Endodermal cell (in vitro differentiated cells): ENCODE measurements around the gene GPR18. TPM values are rescaled to one million over a fixed set of nuclear protein-coding genes. Genes with fewer than 3 reads are reported as not detected.

Source experiments
- DNase-seq: peaks from one replicate; pipeline ENCODE4 v3.0.0-alpha.2; 2017
- H3K27ac ChIP-seq: 2 replicates; pipeline ENCODE4 v1.5.1; 2013; ENCODE audit warnings: mild to moderate bottlenecking, low read depth, low read length, moderate library complexity
- H3K27me3 ChIP-seq: 2 replicates; pipeline ENCODE4 v1.6.1; 2013; ENCODE audit warnings: mild to moderate bottlenecking, low read length, moderate library complexity; ENCODE audit not compliant: insufficient read depth, control insufficient read depth, poor library complexity, severe bottlenecking
- H3K36me3 ChIP-seq: 2 replicates; pipeline ENCODE4 v1.7.0; 2013; ENCODE audit warnings: mild to moderate bottlenecking, low read length, moderate library complexity; ENCODE audit not compliant: control insufficient read depth, insufficient read depth
- H3K4me1 ChIP-seq: one replicate; pipeline ENCODE4 v1.7.0; 2013; ENCODE audit warnings: low read length; ENCODE audit not compliant: control insufficient read depth, insufficient read depth
- H3K4me3 ChIP-seq: 2 replicates; pipeline ENCODE4 v1.5.1; 2013; ENCODE audit warnings: mild to moderate bottlenecking, low read length, moderate library complexity
- H3K9ac ChIP-seq: 2 replicates; pipeline ENCODE4 v1.6.1; 2013; ENCODE audit warnings: mild to moderate bottlenecking, low read length, moderate library complexity; ENCODE audit not compliant: poor library complexity, severe bottlenecking; ENCODE audit errors: extremely low read depth
- H3K9me3 ChIP-seq: 2 replicates; pipeline ENCODE4 v1.6.1; 2013; ENCODE audit warnings: mild to moderate bottlenecking, low read length, moderate library complexity; ENCODE audit not compliant: control insufficient read depth
- H3K27ac Mint-ChIP-seq: 2 replicates; pipeline ENCODE4 v1.8.0; 2020; ENCODE audit warnings: mixed read lengths
- H3K27me3 Mint-ChIP-seq: 2 replicates; pipeline ENCODE4 v1.8.0; 2021; ENCODE audit warnings: mild to moderate bottlenecking, mixed read lengths; ENCODE audit not compliant: insufficient read depth
- H3K36me3 Mint-ChIP-seq: 2 replicates; pipeline ENCODE4 v1.8.0; 2020; ENCODE audit warnings: low read depth, mixed read lengths
- H3K4me1 Mint-ChIP-seq: 2 replicates; pipeline ENCODE4 v1.8.0; 2020; ENCODE audit warnings: mixed read lengths
- H3K4me3 Mint-ChIP-seq: 2 replicates; pipeline ENCODE4 v1.8.0; 2020; ENCODE audit warnings: mild to moderate bottlenecking, moderate library complexity, mixed read lengths
- H3K9me3 Mint-ChIP-seq: 2 replicates; pipeline ENCODE4 v1.8.0; 2020; ENCODE audit warnings: mild to moderate bottlenecking, mixed read lengths
- CTCF ChIP-seq: fragments of 200-600 bp; sonication (generic); conservative IDR thresholded peaks from 2 replicates; pipeline ENCODE4 v1.5.0; 2021; ENCODE audit warnings: antibody characterized with exemption, mild to moderate bottlenecking
- WGBS, 2 experiments: methylation state at CpG; one replicate each; pipeline versions ENCODE4 v1.1.5 to v1.1.7; 2013; ENCODE audit warnings: missing lambda C conversion rate in 2 of 2, mixed read lengths in 1 of 2; ENCODE audit not compliant: insufficient coverage in 1 of 2, insufficient read length in 1 of 2; 5-methylcytosine and 5-hydroxymethylcytosine counted together
- total RNA-seq, 2 donors: library from RNA; stranded (reverse); fragmentation: NEBNext Ultra II Directional in 1 of 2; extraction: Animal tissue kit (Norgen Biotek cat#: 25700) in 1 of 2; gene quantifications; 2 replicates in 1 of 2; 3 replicates in 1 of 2; pipeline ENCODE4 v1.2.1, GENCODE V29; 2021

Gene GPR18
- total RNA-seq, 2 donors from 2014 or later: not detected

- no peaks in the 10 kb centered on the region for H3K9me3 ChIP-seq
- WGBS, 2 experiments: 95 to 97% methylated on average over 7 to 13 of the region's 15 CpGs
- Mint-ChIP-seq H3K27me3 (no peaks in the 10 kb centered on the region), H3K4me3 (no peak overlapping the region), H3K27ac (no peak overlapping the region), H3K36me3 (peaks cover 11% of the 10 kb centered on the region), H3K4me1 (peaks cover 8% of the 10 kb centered on the region), H3K9me3 (peaks cover 1% of the 10 kb centered on the region)
- no peak overlapping the region for H3K9ac ChIP-seq
- H3K4me1 ChIP-seq: no peaks in the 10 kb centered on the region
- H3K4me3 ChIP-seq: no peak overlapping the region
- TF ChIP-seq CTCF: no peak
- no peaks in the 10 kb centered on the region for H3K27me3 ChIP-seq
- no peaks in the 10 kb centered on the region for H3K36me3 ChIP-seq
- no peak overlapping the region for H3K27ac ChIP-seq
- no peak for DNase-seq
These were observed 30.1 kb downstream of the GPR18 start for GRCh38 chr13:99227909-99228688.

GRCh38 chr13:99227331-99227900 lies 30.8 kb downstream of the GPR18 start:
- no peak overlapping the region for H3K4me3 ChIP-seq
- H3K27ac ChIP-seq: no peak overlapping the region
- H3K9ac ChIP-seq: no peak overlapping the region
- DNase-seq: no peak
- H3K9me3 Mint-ChIP-seq: peaks cover 4% of the 10 kb centered on the region
- no peaks in the 10 kb centered on the region for H3K9me3 ChIP-seq
- H3K36me3 Mint-ChIP-seq: peaks cover 13% of the 10 kb centered on the region
- H3K36me3 ChIP-seq: no peaks in the 10 kb centered on the region
- peaks cover 8% of the 10 kb centered on the region for H3K4me1 Mint-ChIP-seq
- no peak overlapping the region for H3K4me3 Mint-ChIP-seq
- no peak overlapping the region for H3K27ac Mint-ChIP-seq
- no peak for TF ChIP-seq CTCF
- H3K27me3 Mint-ChIP-seq: no peaks in the 10 kb centered on the region
- H3K4me1 ChIP-seq: no peaks in the 10 kb centered on the region
- 96 to 100% methylated on average over 5 to 6 of the region's 6 CpGs for WGBS, 2 experiments
- no peaks in the 10 kb centered on the region for H3K27me3 ChIP-seq

GRCh38 chr13:99226513-99226912 lies 31.7 kb downstream of the GPR18 start:
- H3K9ac ChIP-seq: no peak overlapping the region
- H3K4me3 ChIP-seq: no peak overlapping the region
- peaks cover 4% of the 10 kb centered on the region for H3K9me3 Mint-ChIP-seq
- H3K27me3 Mint-ChIP-seq: no peaks in the 10 kb centered on the region
- no peaks in the 10 kb centered on the region for H3K27me3 ChIP-seq
- no peaks in the 10 kb centered on the region for H3K9me3 ChIP-seq
- no peak overlapping the region for H3K4me3 Mint-ChIP-seq
- peaks cover 6% of the 10 kb centered on the region for H3K36me3 ChIP-seq
- H3K36me3 Mint-ChIP-seq: peaks cover 19% of the 10 kb centered on the region
- no peak overlapping the region for H3K27ac Mint-ChIP-seq
- TF ChIP-seq CTCF: no peak
- WGBS, 2 experiments: 91 to 98% methylated on average over 1 to 2 of the region's 2 CpGs
- peaks cover 8% of the 10 kb centered on the region for H3K4me1 Mint-ChIP-seq
- no peak for DNase-seq
- no peaks in the 10 kb centered on the region for H3K4me1 ChIP-seq
- no peak overlapping the region for H3K27ac ChIP-seq
